ENCODE measurements around the gene ZNF808. TPM values are rescaled to one million over a fixed set of nuclear protein-coding genes. Genes with fewer than 3 reads are reported as not detected.
A peak's percentile ranks its signal among the peaks of the same experiment; 100 is the strongest.
"Not testable (repeated sequence)": the region's sequence is repeated elsewhere in the genome, so short reads cannot be mapped to it uniquely, and the experiment has no call there.

Gene ZNF808
- total RNA-seq, 1 donor from 2014 or later = 16.8 TPM

- DNase-seq (ENCODE audit: low read depth) = no peak
Measured at GRCh38 chr19:52592301-52592700, 64.8 kb downstream of the ZNF808 start.

- DNase-seq (ENCODE audit: low read depth) = not testable (repeated sequence)
Measured at GRCh38 chr19:52593441-52593840, 66.0 kb downstream of the ZNF808 start.

GRCh38 chr19:52599241-52599640 is 71.8 kb downstream of the ZNF808 start:
- no peak for DNase-seq (ENCODE audit: low read depth)

- no peak for DNase-seq (ENCODE audit: low read depth)
Measured at GRCh38 chr19:52600639-52601024, 73.2 kb downstream of the ZNF808 start.

GRCh38 chr19:52601025-52601973 is 73.8 kb downstream of the ZNF808 start:
- peak; percentile 91 for DNase-seq (ENCODE audit: low read depth)

DNA sequence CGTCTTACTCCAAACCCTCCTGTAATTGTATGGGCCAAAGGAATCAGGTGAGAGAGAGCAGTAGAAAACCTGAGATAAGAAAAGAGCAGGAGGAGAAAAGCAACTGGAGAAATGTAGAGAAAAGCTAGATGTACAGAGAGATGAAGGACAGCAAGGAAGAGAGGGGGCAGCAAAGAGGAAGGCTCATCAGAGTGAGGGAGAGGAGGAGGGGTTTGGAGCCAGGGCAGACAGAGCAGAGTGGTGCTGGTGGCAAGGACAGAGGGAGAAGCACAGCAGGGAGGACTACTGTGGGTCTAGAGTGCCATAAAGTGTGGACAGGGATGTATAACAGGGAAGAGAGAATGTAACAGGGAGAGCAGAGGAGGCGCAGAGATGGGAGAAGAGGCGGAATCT is 74.5 kb downstream of the ZNF808 start:
- peak; percentile 4 for DNase-seq (ENCODE audit: low read depth)

DNA sequence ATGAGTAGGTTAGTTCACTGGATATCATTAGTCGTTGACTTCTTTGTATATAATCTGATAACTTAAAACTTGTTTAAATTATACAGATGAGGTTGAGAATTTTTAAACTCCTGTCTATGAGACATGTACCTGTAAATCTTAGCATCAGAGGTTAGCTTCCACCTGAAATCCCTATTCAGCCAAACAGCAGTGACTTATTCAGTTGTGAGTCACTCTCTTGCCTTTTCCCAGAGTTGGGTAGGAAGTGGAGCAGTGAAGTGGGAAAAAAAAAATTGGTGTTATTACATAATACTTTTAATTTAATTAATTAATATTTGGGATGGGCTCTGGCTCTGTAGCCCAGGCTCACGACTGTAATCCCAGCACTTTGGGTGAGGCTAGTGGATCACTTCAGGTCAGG is 75.5 kb downstream of the ZNF808 start:
- DNase-seq (ENCODE audit: low read depth) = no peak

DNA sequence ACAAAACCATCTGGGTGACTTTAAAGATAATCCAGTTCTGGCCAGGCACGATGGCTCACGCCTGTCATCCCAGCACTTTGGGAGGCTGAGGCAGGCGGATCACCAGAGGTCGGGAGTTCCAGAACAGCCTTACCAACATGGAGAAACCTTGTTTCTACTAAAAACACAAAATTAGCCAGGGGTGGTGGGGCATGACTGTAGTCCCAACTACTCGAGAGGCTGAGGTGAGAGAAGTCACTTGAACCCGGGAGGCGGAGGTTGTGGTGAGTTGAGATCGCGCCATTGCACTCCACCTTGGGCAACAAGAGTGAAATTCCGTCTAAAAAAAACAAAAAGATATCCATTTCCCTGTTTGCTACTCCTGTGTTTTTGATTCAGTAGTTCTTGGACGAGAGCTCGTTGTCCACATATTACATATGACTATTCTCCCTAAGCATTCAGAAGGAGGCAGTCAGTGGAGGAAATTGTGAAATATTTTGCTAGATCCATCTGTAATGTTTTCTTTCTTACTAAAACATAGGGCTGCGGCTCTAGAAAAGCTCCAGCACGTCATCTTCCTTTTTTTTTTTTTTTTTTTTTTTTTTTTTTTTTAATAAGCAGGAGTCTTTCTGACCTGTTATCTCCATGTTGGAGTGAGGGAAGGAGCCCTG is 76.2 kb downstream of the ZNF808 start:
- DNase-seq (ENCODE audit: low read depth) = no peak

Other genes with a start within 250 kb of the ZNF808 start
- gene ZNF480, start 230.5 kb upstream of the ZNF808 start, total RNA-seq = 6.6 and 8.3 TPM in 2 replicates
- gene ZNF610, start 191.4 kb upstream of the ZNF808 start, total RNA-seq = 3.3 and 4.4 TPM in 2 replicates
- 18.1 and 50.1 TPM in 2 replicates for gene ZNF880, start 157.7 kb upstream of the ZNF808 start, total RNA-seq
- gene ZNF528, start 129.8 kb upstream of the ZNF808 start, total RNA-seq = 8.7 and 26.8 TPM in 2 replicates
- 0.05 and 0.08 TPM in 2 replicates for gene ZNF534, start 98.5 kb upstream of the ZNF808 start, total RNA-seq
- 2.2 and 4.7 TPM in 2 replicates for gene ZNF578, start 74.1 kb upstream of the ZNF808 start, total RNA-seq
- 5.5 and 6.2 TPM in 2 replicates for gene ZNF701, start 42.6 kb downstream of the ZNF808 start, total RNA-seq
- 36.3 and 46.6 TPM in 2 replicates for gene ZNF83, start 110.7 kb downstream of the ZNF808 start, total RNA-seq
- 3.4 and 8.0 TPM in 2 replicates for gene ZNF611, start 207.4 kb downstream of the ZNF808 start, total RNA-seq

All from myocyte (in vitro differentiated cells).